Fibroblast of skin of right biceps (primary cell): ENCODE data around the gene CHCHD5.
"Not testable (repeated sequence)": the region's sequence is repeated elsewhere in the genome, so short reads cannot be mapped to it uniquely, and the experiment has no call there.

Experiments used
- DNase-seq: peaks from one replicate; pipeline ENCODE4 v3.0.0-alpha.2; 2013

Gene CHCHD5

DNA sequence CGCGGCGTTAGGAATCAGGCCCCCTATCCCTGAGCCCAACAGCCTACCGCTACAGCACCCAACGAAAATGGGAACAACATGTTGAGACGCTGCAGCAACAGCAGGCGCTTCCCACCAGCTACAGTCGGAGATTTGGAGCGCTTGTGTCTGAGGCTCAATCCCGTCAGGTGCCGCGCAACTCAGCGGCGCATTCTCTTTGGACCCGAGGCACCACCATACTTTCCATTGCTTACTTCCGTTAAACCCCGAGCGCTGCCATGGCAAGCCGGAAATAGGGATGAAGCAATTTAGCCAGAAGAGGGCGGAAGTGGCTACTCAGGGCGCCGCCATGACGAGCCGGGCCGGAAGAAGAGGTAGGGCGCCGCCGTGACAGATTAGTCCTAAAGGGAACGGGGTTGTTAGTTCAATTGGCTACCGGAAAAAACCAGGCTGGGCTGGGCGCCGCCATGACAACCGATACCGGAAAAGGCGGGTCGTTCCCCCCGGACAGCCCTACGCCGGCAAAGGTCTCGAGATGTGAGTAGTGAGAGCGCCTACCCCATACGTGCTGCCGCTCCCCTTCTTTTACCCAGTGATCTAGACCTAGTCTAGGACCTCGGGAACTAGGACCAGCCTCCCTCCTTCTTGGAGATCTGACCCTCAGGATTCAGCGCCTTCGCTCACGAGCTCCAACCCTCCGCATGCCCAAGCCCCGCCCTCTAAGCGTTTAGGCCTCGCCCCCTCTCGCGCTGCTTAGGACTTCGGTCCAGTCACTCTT is at the start of gene CHCHD5:
CHCHD5 (plus strand) TSS at position 476 of the 757 bp plus-strand sequence; CDS start at position 515, 39 bp downstream.
- peak; percentile 97 for DNase-seq

GRCh38 chr2:112534826-112535225 is 49.6 kb upstream of the CHCHD5 start:
- no peak for DNase-seq

DNA sequence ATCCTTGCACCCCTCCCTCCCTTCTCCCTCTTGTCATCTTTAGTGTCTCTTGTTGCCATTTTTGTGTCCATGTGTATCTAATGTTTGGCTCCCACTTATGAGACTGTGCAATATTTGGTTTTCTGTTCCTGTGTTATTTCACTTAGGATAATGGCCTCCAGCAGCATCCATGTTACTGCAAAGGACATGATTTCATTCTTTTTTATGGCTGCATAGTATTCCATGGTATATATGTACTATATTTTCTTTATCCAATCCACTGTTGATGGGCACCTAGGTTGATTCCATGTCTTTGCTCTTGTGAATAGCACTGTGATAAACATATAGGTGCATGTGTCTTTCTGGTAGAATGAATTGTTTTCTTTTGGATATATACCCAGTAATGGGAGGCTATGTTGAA is 47.7 kb upstream of the CHCHD5 start:
- DNase-seq: not testable (repeated sequence)

DNA sequence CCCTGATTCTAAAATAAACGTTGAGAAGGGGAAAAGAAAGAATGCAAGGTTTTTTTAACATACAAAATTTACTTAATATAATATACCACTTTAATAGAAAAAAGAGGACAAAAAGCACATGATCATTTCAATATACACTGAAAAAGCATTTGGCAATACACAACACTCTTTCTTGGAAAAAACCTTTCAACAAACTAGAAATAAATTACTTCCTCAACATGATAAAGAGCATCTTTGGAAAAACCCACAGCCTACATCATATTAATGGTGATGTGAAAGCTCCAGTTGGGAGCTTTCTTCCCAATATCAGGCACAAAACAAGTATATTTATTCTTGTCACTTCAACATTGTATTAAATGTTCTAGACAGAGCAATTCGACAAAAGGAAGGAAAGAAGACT is 45.1 kb upstream of the CHCHD5 start:
- no peak for DNase-seq

DNA sequence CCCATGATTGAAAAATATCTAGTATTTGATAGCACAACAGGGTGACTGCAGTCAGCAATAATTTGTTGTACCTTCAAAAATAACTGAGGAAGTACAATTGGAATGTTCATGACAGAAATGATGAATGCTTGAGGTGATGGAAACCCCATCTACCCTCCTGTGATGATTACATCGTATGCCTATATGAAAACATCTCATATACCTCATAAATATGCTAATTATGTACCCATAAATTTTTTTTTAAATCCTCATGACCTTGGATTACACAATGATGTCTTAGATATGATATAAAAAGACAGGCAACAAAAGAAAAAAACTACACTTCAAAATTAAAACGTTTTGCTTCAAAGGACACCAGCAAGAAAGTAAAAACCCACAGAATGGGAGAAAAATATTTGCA is 43.5 kb upstream of the CHCHD5 start:
- no peak for DNase-seq

DNA sequence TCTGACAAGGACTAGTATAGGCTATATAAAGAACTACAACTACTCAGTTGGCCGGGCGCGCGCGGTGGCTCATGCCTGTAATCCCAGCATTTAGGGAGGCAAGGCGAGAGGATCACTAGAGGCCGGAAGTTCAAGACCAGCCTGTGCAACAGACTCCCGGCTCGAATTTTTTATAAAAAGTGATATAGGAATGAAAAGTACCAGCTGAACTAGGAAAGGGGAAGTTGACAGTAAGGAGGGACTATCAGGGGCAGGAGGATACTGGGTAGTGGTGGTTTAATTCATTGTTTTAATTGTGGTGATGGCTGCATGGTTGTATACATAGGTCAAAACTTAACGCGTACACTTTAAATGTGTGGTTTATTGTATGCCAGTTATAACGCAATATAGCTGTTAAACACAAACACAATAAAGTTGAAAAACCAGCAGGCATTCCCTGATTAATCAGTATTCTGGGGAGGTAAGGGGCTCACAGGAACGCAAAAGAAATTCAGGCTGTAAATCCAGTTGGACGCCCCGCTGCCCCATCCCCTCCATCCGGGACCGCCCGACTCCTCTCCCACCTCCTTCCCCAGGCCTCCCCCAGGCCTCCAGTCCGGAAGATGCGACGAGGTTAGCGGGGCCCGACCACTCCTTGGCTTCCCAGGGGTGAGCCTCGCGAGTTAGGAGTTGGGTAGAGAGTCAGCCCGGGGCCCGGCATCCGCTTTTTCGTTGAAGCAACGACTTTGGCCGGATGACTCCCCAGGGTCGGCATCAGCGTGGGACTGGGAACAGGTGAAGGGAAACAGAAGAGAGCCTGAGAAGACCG is 42.9 kb upstream of the CHCHD5 start:
- DNase-seq: peak; percentile 70

- peak; percentile 79 for DNase-seq
These were observed 42.1 kb upstream of the CHCHD5 start, which contains the start of gene POLR1B for GRCh38 chr2:112542123-112542983. POLR1B (plus strand) TSS chr2:112542465; CDS start chr2:112542495, 30 bp downstream.

GRCh38 chr2:112542984-112543661 is 41.3 kb upstream of the CHCHD5 start:
- no peak for DNase-seq

- peak; percentile 21 for DNase-seq
These were observed 37.1 kb upstream of the CHCHD5 start for GRCh38 chr2:112547333-112547732.

- no peak for DNase-seq
These were observed 35.4 kb upstream of the CHCHD5 start for GRCh38 chr2:112548980-112549379.

- DNase-seq: no peak
These were observed 18.3 kb upstream of the CHCHD5 start for GRCh38 chr2:112566104-112566503.

GRCh38 chr2:112566508-112566907 is 17.9 kb upstream of the CHCHD5 start:
- not testable (repeated sequence) for DNase-seq

- no peak for DNase-seq
These were observed 12.4 kb upstream of the CHCHD5 start for GRCh38 chr2:112572005-112572404.

- peak; percentile 41 for DNase-seq
These were observed 6.7 kb upstream of the CHCHD5 start for GRCh38 chr2:112577756-112578155.

DNA sequence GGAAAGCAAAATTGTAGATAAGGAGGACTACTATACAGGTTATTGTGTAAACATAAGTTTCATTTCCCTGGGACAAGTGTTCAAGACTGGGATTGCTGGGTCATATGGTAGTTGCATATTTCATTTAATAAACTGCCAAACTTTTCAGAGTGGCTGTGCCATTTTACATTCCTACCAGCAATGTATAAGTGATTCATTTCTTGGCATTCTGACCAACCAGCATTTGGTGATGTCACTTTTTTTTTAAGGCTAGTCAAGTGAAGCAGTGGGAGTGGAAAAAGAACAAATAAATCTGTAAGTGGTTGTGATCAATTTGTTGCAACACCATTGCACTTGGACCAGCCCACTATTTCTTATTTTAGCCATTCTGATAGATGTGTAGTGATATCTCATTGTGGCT is 5.2 kb upstream of the CHCHD5 start:
- peak; percentile 88 for DNase-seq

DNA sequence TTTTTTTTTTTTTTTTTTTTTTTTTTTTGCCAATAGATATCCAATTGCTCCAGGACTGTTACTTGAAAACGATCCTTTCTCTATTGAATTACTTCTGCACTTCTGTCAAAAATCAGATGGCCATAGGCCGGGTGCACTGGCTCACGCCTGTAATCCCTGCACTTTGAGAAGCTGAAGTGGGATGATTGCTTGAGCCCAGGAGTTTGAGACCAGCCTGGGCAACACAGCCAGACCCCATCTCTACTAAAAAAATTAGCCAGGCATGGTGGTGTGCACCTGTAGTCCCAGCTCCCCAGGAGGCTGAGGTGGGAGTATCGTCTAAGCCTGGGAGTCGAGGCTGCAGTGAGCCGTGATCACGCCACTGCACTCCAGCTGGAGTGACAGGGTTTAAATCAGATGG is 4.3 kb upstream of the CHCHD5 start:
- DNase-seq: no peak

DNA sequence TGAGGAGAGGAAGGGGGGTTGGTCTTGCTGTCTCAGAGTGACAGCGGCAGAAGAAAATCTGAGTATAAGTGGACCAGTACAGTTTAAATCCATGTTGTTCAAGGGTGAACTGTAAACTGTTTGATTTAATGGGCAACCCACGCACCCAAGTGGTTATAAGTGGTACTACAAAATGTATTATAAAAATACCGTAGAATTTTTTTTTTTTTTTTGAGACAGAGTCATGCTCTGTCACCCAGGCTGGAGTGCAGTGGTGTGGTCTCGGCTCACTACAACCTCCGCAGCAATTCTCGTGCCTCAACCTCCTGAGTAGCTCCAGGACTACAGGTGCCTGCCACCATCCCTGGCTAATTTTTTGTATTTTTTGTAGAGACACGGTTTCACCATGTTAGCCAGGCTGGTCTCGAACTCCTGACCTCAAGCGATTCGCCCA is 2.1 kb upstream of the CHCHD5 start:
- DNase-seq: peak; percentile 73

DNA sequence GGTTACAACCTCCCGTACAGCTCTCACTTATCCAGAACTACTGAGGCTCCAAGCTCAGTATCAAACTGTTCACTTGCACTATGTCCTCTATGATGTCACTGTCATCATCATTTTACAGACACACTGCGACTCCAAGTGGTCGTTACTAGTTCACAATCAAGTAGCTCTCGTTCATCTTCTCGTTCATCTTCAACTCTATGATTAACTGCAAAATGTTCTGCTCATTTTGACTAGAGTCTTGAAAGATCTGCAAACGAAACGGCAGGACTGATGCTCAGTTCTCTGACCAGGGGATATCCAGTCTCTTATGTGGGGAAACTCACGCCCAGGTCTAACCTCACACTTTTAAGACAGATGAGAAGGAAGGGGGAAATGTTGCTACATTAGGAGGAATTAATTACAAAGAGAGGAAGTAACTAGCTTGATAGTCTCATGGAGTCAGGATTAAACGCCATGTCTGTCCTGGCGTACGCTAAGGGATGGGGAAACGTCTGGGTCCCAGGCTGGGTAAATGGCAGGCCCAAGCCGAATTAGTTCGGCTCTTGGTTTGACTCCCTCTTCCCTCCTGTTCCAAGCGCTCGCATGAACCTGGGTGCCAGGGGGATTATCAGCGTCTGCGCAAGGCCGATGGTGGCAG is 794 bp upstream of the CHCHD5 start:
- DNase-seq: peak; percentile 25

GRCh38 chr2:112584891-112585250 is 462 bp downstream of the CHCHD5 start:
- no peak for DNase-seq

DNA sequence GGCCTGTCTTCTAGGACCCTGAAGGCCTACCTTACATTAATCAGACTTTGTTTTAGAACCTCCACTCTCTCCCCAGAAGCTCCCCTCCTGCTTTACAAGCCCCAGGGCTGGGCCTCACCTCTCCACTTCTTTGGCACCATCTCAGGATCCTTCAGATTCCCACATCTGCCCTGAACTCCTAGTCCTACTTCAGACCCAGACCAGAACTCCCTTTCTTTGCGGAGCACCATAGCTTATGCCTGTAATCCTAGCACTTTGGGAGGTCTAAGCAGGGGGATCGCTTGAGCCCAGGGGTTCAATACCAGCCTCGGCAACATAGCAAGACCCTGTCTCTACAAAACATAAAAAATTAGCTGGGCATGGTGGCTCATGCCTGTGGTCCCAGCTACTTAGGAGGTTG is 991 bp downstream of the CHCHD5 start:
- DNase-seq: no peak

- no peak for DNase-seq
These were observed 1.6 kb downstream of the CHCHD5 start for GRCh38 chr2:112585873-112586464.
